C4-2B (cell line): ENCODE results near the gene AMOT.

ENCODE experiments used
- H3K27ac ChIP-seq: fragments of 450-650 bp; 2 replicates; pipeline ENCODE4 v1.5.1; 2017
- CTCF ChIP-seq: fragments of 450-650 bp; conservative IDR thresholded peaks from 2 replicates; pipeline ENCODE4 v1.5.1; 2017; ENCODE audit warnings: mild to moderate bottlenecking
- ZFX ChIP-seq: fragments of 450-650 bp; IDR thresholded peaks from 2 replicates; pipeline ENCODE4 v1.6.1; 2017

The AMOT gene

GRCh38 chrX:112840382-112841113 lies at the start of gene AMOT:
Gene AMOT, minus strand, starts transcription at chrX:112840831. Its CDS starts 17,705 bp downstream, at chrX:112823126.
- TF ChIP-seq ZFX, result no peak
- no peak for TF ChIP-seq CTCF
- H3K27ac ChIP-seq, result peak within 1 kb of the TSS; percentile 67

GRCh38 chrX:112889400-112889799 lies 48.8 kb upstream of the AMOT start:
- no peak overlapping the region for H3K27ac ChIP-seq
- TF ChIP-seq ZFX, result no peak
- no peak for TF ChIP-seq CTCF

- TF ChIP-seq CTCF, result no peak
- TF ChIP-seq ZFX, result no peak
- H3K27ac ChIP-seq, result no peak overlapping the region
These were observed 48.3 kb upstream of the AMOT start for GRCh38 chrX:112888916-112889315.

GRCh38 chrX:112877771-112878173 lies 37.1 kb upstream of the AMOT start:
- no peak overlapping the region for H3K27ac ChIP-seq
- TF ChIP-seq CTCF, result no peak
- TF ChIP-seq ZFX, result no peak

GRCh38 chrX:112874614-112875013 lies 34.0 kb upstream of the AMOT start:
- no peak overlapping the region for H3K27ac ChIP-seq
- no peak for TF ChIP-seq CTCF
- no peak for TF ChIP-seq ZFX

- H3K27ac ChIP-seq, result no peak overlapping the region
- no peak for TF ChIP-seq ZFX
- TF ChIP-seq CTCF, result peak; percentile 8; the same call in 1 of the 2 replicates
These were observed 33.5 kb upstream of the AMOT start for GRCh38 chrX:112874175-112874574.

GRCh38 chrX:112868586-112868985 lies 28.0 kb upstream of the AMOT start:
- no peak for TF ChIP-seq CTCF
- no peak for TF ChIP-seq ZFX
- no peak overlapping the region for H3K27ac ChIP-seq
